Activated naive CD8-positive, alpha-beta T cell treated with anti-CD3 and anti-CD28 coated beads, Interleukin-2, amount 10 ng/mL, durations not matched to agents 7 days and 5 days (primary cell): ENCODE results near the gene ATXN1. TPM values are rescaled to one million over a fixed set of nuclear protein-coding genes. Genes with fewer than 3 reads are reported as not detected.
"Not testable (repeated sequence)": the region's sequence is repeated elsewhere in the genome, so short reads cannot be mapped to it uniquely, and the experiment has no call there.

Experiments
- ATAC-seq: fragments of 150-1000 bp; cut with Tn5 transposase; one replicate; pipeline ENCODE4 v1.10.0; 2021; ENCODE audit warnings: low read depth, moderate library complexity
- POLR2A ChIA-PET: fragments of 350-600 bp; sonication (Branson Sonifier 250); formaldehyde crosslinking; loops from one replicate; lab custom pipeline; 2021; ENCODE audit warnings: antibody characterized with exemption; lab: Charles Lee
- DNase-seq: peaks from one replicate; pipeline ENCODE4 v3.0.0; 2021
- H3K27ac Mint-ChIP-seq: one replicate; pipeline ENCODE4 v1.8.0; 2022; ENCODE audit warnings: mild to moderate bottlenecking, mixed read lengths
- H3K27me3 Mint-ChIP-seq: one replicate; pipeline ENCODE4 v1.8.0; 2022; ENCODE audit warnings: mild to moderate bottlenecking, moderate library complexity, mixed read lengths
- H3K36me3 Mint-ChIP-seq: one replicate; pipeline ENCODE4 v1.8.0; 2021; ENCODE audit warnings: mild to moderate bottlenecking, mixed read lengths
- H3K4me1 Mint-ChIP-seq: one replicate; pipeline ENCODE4 v1.8.0; 2021; ENCODE audit warnings: mixed read lengths
- H3K4me3 Mint-ChIP-seq: one replicate; pipeline ENCODE4 v1.8.0; 2022; ENCODE audit warnings: mild to moderate bottlenecking, moderate library complexity, mixed read lengths
- H3K9me3 Mint-ChIP-seq: one replicate; pipeline ENCODE4 v1.8.0; 2021; ENCODE audit warnings: mixed read lengths
- total RNA-seq, 2 experiments: library from RNA; stranded (reverse); gene quantifications; one replicate each; pipeline ENCODE4 v1.2.3, GENCODE V29; 2021

The ATXN1 gene
- total RNA-seq, 2 experiments from 2014 or later = 63.6 to 67.2 TPM

GRCh38 chr6:16272201-16272600, 489.1 kb downstream of the ATXN1 start:
- H3K27me3 Mint-ChIP-seq = no peaks in the 10 kb centered on the region
- H3K9me3 Mint-ChIP-seq = no peaks in the 10 kb centered on the region
- no peak overlapping the region for H3K4me3 Mint-ChIP-seq
- ATAC-seq (no peak), DNase-seq (no peak)
- H3K27ac Mint-ChIP-seq = no peak overlapping the region
- peaks cover 9% of the 10 kb centered on the region for H3K4me1 Mint-ChIP-seq
- POLR2A ChIA-PET = no interaction called here
- H3K36me3 Mint-ChIP-seq = peaks cover 18% of the 10 kb centered on the region

DNA sequence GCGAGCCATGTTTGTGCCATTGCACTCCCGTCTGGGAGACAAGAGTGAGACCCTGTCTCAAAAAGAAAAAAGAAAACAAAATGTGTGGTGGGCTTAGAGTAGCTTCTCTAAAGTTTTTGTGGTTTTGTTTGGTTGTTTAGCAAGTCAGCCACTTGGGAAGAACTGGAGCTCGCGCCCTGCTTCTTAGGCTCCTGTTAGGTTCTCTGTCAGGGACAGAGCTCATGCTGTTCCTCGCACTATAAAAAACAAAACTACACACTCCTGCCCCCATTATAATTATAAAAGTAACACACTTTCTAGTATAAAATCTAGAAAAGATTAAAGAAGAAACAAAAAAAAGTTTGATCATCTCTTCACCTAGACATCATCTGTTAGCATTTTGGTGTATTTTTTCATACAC, 489.8 kb downstream of the ATXN1 start:
- no peak overlapping the region for H3K4me3 Mint-ChIP-seq
- H3K4me1 Mint-ChIP-seq = peaks cover 9% of the 10 kb centered on the region
- H3K27ac Mint-ChIP-seq = no peak overlapping the region
- peaks cover 17% of the 10 kb centered on the region for H3K36me3 Mint-ChIP-seq
- no peaks in the 10 kb centered on the region for H3K27me3 Mint-ChIP-seq
- no peaks in the 10 kb centered on the region for H3K9me3 Mint-ChIP-seq
- DNase-seq (no peak), ATAC-seq (no peak)
- POLR2A ChIA-PET = no interaction called here

- H3K9me3 Mint-ChIP-seq = no peaks in the 10 kb centered on the region
- POLR2A ChIA-PET = no interaction called here
- no peaks in the 10 kb centered on the region for H3K27me3 Mint-ChIP-seq
- peaks cover 14% of the 10 kb centered on the region for H3K36me3 Mint-ChIP-seq
- no peak for DNase-seq
- H3K4me1 Mint-ChIP-seq = peaks cover 9% of the 10 kb centered on the region
- H3K27ac Mint-ChIP-seq = no peak overlapping the region
- H3K4me3 Mint-ChIP-seq = no peak overlapping the region
- no peak for ATAC-seq
These were observed 491.0 kb downstream of the ATXN1 start for GRCh38 chr6:16270178-16270794.

GRCh38 chr6:16269442-16270070, 491.7 kb downstream of the ATXN1 start:
- POLR2A ChIA-PET, H3K27me3 Mint-ChIP-seq, H3K9me3 Mint-ChIP-seq, H3K36me3 Mint-ChIP-seq, H3K27ac Mint-ChIP-seq, ATAC-seq, H3K4me1 Mint-ChIP-seq, DNase-seq, H3K4me3 Mint-ChIP-seq: not testable (repeated sequence)

GRCh38 chr6:16267428-16268263, 493.6 kb downstream of the ATXN1 start:
- no peaks in the 10 kb centered on the region for H3K27me3 Mint-ChIP-seq
- POLR2A ChIA-PET = no interaction called here
- no peaks in the 10 kb centered on the region for H3K9me3 Mint-ChIP-seq
- DNase-seq (no peak), ATAC-seq (no peak)
- H3K36me3 Mint-ChIP-seq = peaks cover 3% of the 10 kb centered on the region
- no peak overlapping the region for H3K27ac Mint-ChIP-seq
- no peak overlapping the region for H3K4me3 Mint-ChIP-seq
- peaks cover 2% of the 10 kb centered on the region for H3K4me1 Mint-ChIP-seq

GRCh38 chr6:16265351-16266341, 495.6 kb downstream of the ATXN1 start:
- Mint-ChIP-seq H3K27ac (no peak overlapping the region), H3K9me3 (no peaks in the 10 kb centered on the region), H3K4me1 (peaks cover 2% of the 10 kb centered on the region), H3K4me3 (no peak overlapping the region), H3K27me3 (no peaks in the 10 kb centered on the region), H3K36me3 (peaks cover 3% of the 10 kb centered on the region)
- POLR2A ChIA-PET = no interaction called here
- ATAC-seq (no peak), DNase-seq (no peak)

DNA sequence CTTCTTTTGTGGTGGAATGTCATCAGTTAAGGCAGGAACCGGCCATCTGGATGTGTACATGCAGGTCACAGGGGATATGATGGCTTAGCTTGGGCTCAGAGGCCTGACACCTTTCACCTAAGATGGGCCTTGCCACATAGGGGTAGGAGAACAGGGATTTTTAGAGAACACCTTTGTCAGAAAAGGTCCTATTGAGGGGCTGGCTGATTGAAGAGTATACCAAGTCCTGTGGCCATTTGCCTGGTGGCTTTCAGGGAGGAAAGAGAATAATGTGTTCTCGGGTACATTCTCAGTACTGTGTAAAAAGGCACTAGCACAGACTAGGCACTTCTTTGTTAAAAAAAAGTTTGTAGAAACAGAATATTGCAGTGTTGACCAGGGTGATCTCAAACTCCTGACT, 496.5 kb downstream of the ATXN1 start:
- no peak for DNase-seq
- Mint-ChIP-seq H3K4me1 (peaks cover 2% of the 10 kb centered on the region), H3K27me3 (no peaks in the 10 kb centered on the region), H3K27ac (no peak overlapping the region), H3K36me3 (peaks cover 3% of the 10 kb centered on the region), H3K4me3 (no peak overlapping the region), H3K9me3 (no peaks in the 10 kb centered on the region)
- no peak for ATAC-seq
- POLR2A ChIA-PET = no interaction called here

- POLR2A ChIA-PET, H3K36me3 Mint-ChIP-seq, ATAC-seq, H3K27ac Mint-ChIP-seq, DNase-seq, H3K9me3 Mint-ChIP-seq, H3K4me1 Mint-ChIP-seq, H3K4me3 Mint-ChIP-seq, H3K27me3 Mint-ChIP-seq: not testable (repeated sequence)
These were observed 497.7 kb downstream of the ATXN1 start for GRCh38 chr6:16263464-16264099.

DNA sequence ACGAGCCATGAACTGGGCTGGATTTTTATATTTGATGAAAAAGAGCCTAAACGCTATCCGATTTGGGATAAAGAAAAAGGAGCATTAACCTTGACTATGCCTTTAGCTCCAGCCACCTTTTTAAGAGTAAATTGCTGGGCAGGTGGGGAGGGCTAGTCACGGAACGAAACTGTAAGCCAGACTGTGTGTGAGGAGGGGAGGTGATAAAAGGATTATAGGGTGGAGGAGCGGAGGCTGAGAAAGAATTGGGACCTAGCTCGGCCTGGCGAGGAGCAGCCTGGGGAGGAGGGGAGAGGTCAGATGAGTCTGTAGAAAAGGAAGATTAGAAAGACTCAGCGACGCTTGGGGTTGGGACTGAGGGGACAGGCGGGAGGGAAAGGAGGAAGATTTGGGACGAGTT, 498.5 kb downstream of the ATXN1 start:
- DNase-seq, H3K4me1 Mint-ChIP-seq, H3K9me3 Mint-ChIP-seq, POLR2A ChIA-PET, H3K4me3 Mint-ChIP-seq, H3K27me3 Mint-ChIP-seq, ATAC-seq, H3K36me3 Mint-ChIP-seq, H3K27ac Mint-ChIP-seq: not testable (repeated sequence)

- H3K4me1 Mint-ChIP-seq, H3K27me3 Mint-ChIP-seq, H3K27ac Mint-ChIP-seq, POLR2A ChIA-PET, H3K9me3 Mint-ChIP-seq, ATAC-seq, DNase-seq, H3K4me3 Mint-ChIP-seq: not testable (repeated sequence)
- H3K36me3 Mint-ChIP-seq = peaks cover 16% of the 10 kb centered on the region
These were observed 500.7 kb downstream of the ATXN1 start for GRCh38 chr6:16260602-16261001.

DNA sequence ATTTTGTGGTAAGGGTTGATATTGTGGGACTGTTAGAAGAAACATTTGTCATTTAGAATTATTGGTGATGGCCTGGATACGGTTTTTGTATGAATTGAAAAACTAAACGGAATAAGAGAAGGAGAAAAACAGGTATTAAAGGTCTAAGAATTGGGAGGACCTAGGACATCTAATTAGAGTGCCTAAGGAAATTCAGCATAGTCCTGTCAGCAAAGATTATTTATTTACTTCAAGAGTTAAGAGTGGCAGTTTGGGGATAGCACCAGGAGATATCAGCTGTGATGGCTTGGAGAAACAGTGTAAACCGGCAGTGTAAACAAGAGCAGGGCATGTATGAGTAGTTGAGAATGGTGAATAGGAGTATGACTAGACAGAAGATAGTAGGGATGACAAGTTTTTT, 501.7 kb downstream of the ATXN1 start:
- H3K4me3 Mint-ChIP-seq, POLR2A ChIA-PET, DNase-seq, H3K4me1 Mint-ChIP-seq, ATAC-seq, H3K27ac Mint-ChIP-seq, H3K9me3 Mint-ChIP-seq, H3K27me3 Mint-ChIP-seq: not testable (repeated sequence)
- H3K36me3 Mint-ChIP-seq = peaks cover 25% of the 10 kb centered on the region

DNA sequence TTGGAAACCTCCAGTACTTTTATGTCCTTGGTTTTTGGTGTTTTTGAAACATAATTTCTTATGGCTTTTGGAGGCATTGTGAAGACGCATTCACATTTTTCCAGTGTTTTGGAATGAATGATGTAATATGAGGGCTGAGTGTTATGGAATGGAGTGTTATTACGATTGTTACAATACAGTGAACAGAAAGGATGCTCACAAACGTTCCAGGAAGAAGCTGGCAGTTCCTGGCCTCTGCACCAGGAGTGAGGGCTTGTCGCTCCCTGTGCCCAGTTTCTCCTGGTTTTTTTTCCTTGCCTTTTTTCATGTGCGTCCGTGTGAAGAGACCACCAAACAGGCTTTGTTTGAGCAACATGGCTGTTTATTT, 502.6 kb downstream of the ATXN1 start:
- H3K27me3 Mint-ChIP-seq = no peaks in the 10 kb centered on the region
- H3K4me3 Mint-ChIP-seq = no peak overlapping the region
- no peaks in the 10 kb centered on the region for H3K4me1 Mint-ChIP-seq
- H3K9me3 Mint-ChIP-seq = no peaks in the 10 kb centered on the region
- POLR2A ChIA-PET = no interaction called here
- DNase-seq = no peak
- ATAC-seq = no peak
- H3K27ac Mint-ChIP-seq = no peak overlapping the region
- H3K36me3 Mint-ChIP-seq = peaks cover 27% of the 10 kb centered on the region
